Nephron (organoid): Measurements from ENCODE around the gene DLK2.
"Not testable (repeated sequence)": the region's sequence is repeated elsewhere in the genome, so short reads cannot be mapped to it uniquely, and the experiment has no call there.

Source experiments
- H3K27ac Mint-ChIP-seq, 3 experiments: 2 replicates each; pipeline ENCODE4 v1.8.0; 2020; ENCODE audit warnings: mixed read lengths in 3 of 3, mild to moderate bottlenecking in 2 of 3, moderate library complexity in 1 of 3
- H3K27me3 Mint-ChIP-seq: 2 replicates; pipeline ENCODE4 v1.8.0; 2021; ENCODE audit warnings: low read depth, mild to moderate bottlenecking, moderate library complexity, mixed read lengths
- H3K36me3 Mint-ChIP-seq: 2 replicates; pipeline ENCODE4 v1.8.0; 2020; ENCODE audit warnings: low read depth, mixed read lengths
- H3K4me1 Mint-ChIP-seq: 2 replicates; pipeline ENCODE4 v1.8.0; 2020; ENCODE audit warnings: mixed read lengths
- H3K4me3 Mint-ChIP-seq, 3 experiments: 2 replicates each; pipeline ENCODE4 v1.8.0; 2020; ENCODE audit warnings: mild to moderate bottlenecking in 3 of 3, mixed read lengths in 3 of 3, moderate library complexity in 2 of 3
- H3K9me3 Mint-ChIP-seq: 2 replicates; pipeline ENCODE4 v1.8.0; 2020; ENCODE audit warnings: mixed read lengths
- CTCF ChIP-seq, 3 experiments: fragments of 200-600 bp; sonication (generic); IDR thresholded peaks; one replicate each; pipeline ENCODE4 v1.5.0; 2021; ENCODE audit warnings: antibody characterized with exemption in 3 of 3; ENCODE audit not compliant: unreplicated experiment in 3 of 3

DLK2 gene

GRCh38 chr6:43468748-43469681 is 13.7 kb upstream of the DLK2 start:
- peaks cover 12% of the 10 kb centered on the region for H3K27me3 Mint-ChIP-seq
- no peaks in the 10 kb centered on the region for H3K9me3 Mint-ChIP-seq
- no peaks in the 10 kb centered on the region for H3K36me3 Mint-ChIP-seq
- no peak overlapping the region for H3K4me3 Mint-ChIP-seq
- no peak overlapping the region for H3K27ac Mint-ChIP-seq
- no peaks in the 10 kb centered on the region for H3K4me1 Mint-ChIP-seq
- TF ChIP-seq CTCF (IDR thresholded peaks at IDR 0.05; ENCODE audit: unreplicated experiment in 3 of 3): no peak

GRCh38 chr6:43468240-43468639 is 12.9 kb upstream of the DLK2 start:
- Mint-ChIP-seq H3K9me3 (no peaks in the 10 kb centered on the region), H3K4me1 (no peaks in the 10 kb centered on the region), H3K27ac (no peak overlapping the region), H3K36me3 (no peaks in the 10 kb centered on the region), H3K4me3 (no peak overlapping the region), H3K27me3 (peaks cover 13% of the 10 kb centered on the region)
- TF ChIP-seq CTCF (IDR thresholded peaks at IDR 0.05; ENCODE audit: unreplicated experiment in 3 of 3): no peak

GRCh38 chr6:43467752-43468151 is 12.4 kb upstream of the DLK2 start:
- Mint-ChIP-seq H3K9me3 (no peaks in the 10 kb centered on the region), H3K4me3 (no peak overlapping the region), H3K27me3 (peaks cover 14% of the 10 kb centered on the region), H3K27ac (no peak overlapping the region), H3K36me3 (no peaks in the 10 kb centered on the region), H3K4me1 (no peaks in the 10 kb centered on the region)
- TF ChIP-seq CTCF (IDR thresholded peaks at IDR 0.05; ENCODE audit: unreplicated experiment in 3 of 3): no peak

GRCh38 chr6:43467265-43467664 is 11.9 kb upstream of the DLK2 start:
- not testable (repeated sequence) for H3K4me3 Mint-ChIP-seq

GRCh38 chr6:43465948-43466347 is 10.6 kb upstream of the DLK2 start:
- Mint-ChIP-seq H3K4me3 (no peak overlapping the region), H3K27me3 (peaks cover 30% of the 10 kb centered on the region), H3K36me3 (no peaks in the 10 kb centered on the region), H3K4me1 (no peaks in the 10 kb centered on the region), H3K27ac (no peak overlapping the region), H3K9me3 (no peaks in the 10 kb centered on the region)
- no peak for TF ChIP-seq CTCF (IDR thresholded peaks at IDR 0.05; ENCODE audit: unreplicated experiment in 3 of 3)

More at GRCh38 chr6:43467265-43467664, 11.9 kb upstream of the DLK2 start:
- H3K4me1 Mint-ChIP-seq, H3K36me3 Mint-ChIP-seq, H3K9me3 Mint-ChIP-seq, H3K27ac Mint-ChIP-seq: not testable (repeated sequence)
- peaks cover 19% of the 10 kb centered on the region for H3K27me3 Mint-ChIP-seq

- Mint-ChIP-seq H3K4me3 (no peak overlapping the region), H3K36me3 (no peaks in the 10 kb centered on the region), H3K27me3 (peaks cover 36% of the 10 kb centered on the region), H3K4me1 (no peaks in the 10 kb centered on the region), H3K27ac (no peak overlapping the region), H3K9me3 (no peaks in the 10 kb centered on the region)
- no peak for TF ChIP-seq CTCF (IDR thresholded peaks at IDR 0.05; ENCODE audit: unreplicated experiment in 3 of 3)
These were observed 9.0 kb upstream of the DLK2 start for GRCh38 chr6:43464337-43464736.
